ENCODE measurements around the gene UTP4. TPM values are rescaled to one million over a fixed set of nuclear protein-coding genes. Genes with fewer than 3 reads are reported as not detected.

Gene UTP4
- total and polyA plus RNA-seq, 8 donors: 24.7 to 51.1 (median 46.0) TPM

- Histone ChIP-seq H3K4me3 (no peak overlapping the region), H3K27ac (no peak overlapping the region), H3K27me3 (no peaks in the 10 kb centered on the region), H3K36me3 (no peaks in the 10 kb centered on the region), H3K4me1 (peaks cover 19 to 46% of the 10 kb centered on the region in 2 donors), H3K9me3 (no peaks in the 10 kb centered on the region)
- intact Hi-C loops (cut with DNase I): no loop called here
- TF ChIP-seq CTCF (IDR thresholded peaks at IDR 0.05): no peak
- peak; percentile 19 for ATAC-seq
- peak in 1 of 4 donors; percentile 17 for DNase-seq
These were observed 43.8 kb downstream of the UTP4 start for GRCh38 chr16:69176033-69176800.

GRCh38 chr16:69179328-69180010 is 47.0 kb downstream of the UTP4 start:
- ATAC-seq (peak; percentile 72), DNase-seq (peak in 3 of 4 donors; percentile 81 to 92 (median 91))
- peaks cover 11 to 19% of the 10 kb centered on the region in 2 donors for H3K4me1 ChIP-seq
- intact Hi-C loops (cut with DNase I): no loop called here
- no peaks in the 10 kb centered on the region for H3K27me3 ChIP-seq
- no peak overlapping the region for H3K4me3 ChIP-seq
- no peak for TF ChIP-seq CTCF (IDR thresholded peaks at IDR 0.05)
- H3K9me3 ChIP-seq: no peaks in the 10 kb centered on the region
- H3K27ac ChIP-seq: peak overlapping the region; percentile 37 to 50
- no peaks in the 10 kb centered on the region for H3K36me3 ChIP-seq

- Histone ChIP-seq H3K4me1 (peaks cover 11 to 19% of the 10 kb centered on the region in 2 donors), H3K36me3 (no peaks in the 10 kb centered on the region), H3K27me3 (no peaks in the 10 kb centered on the region), H3K9me3 (no peaks in the 10 kb centered on the region), H3K27ac (peak overlapping the region; percentile 37 to 50), H3K4me3 (no peak overlapping the region)
- intact Hi-C loops (cut with DNase I): no loop called here
- no peak for TF ChIP-seq CTCF (IDR thresholded peaks at IDR 0.05)
- DNase-seq: no peak
- no peak for ATAC-seq
These were observed 47.5 kb downstream of the UTP4 start for GRCh38 chr16:69180011-69180338.

- no peak overlapping the region for H3K4me3 ChIP-seq
- DNase-seq (peak in 1 of 4 donors; percentile 64), ATAC-seq (no peak)
- H3K9me3 ChIP-seq: no peaks in the 10 kb centered on the region
- peaks cover 0 to 4% of the 10 kb centered on the region in 2 donors for H3K27me3 ChIP-seq
- no peaks in the 10 kb centered on the region for H3K36me3 ChIP-seq
- intact Hi-C loops (cut with DNase I): no loop called here
- peaks cover 17 to 31% of the 10 kb centered on the region in 2 donors for H3K4me1 ChIP-seq
- no peak overlapping the region for H3K27ac ChIP-seq
- no peak for TF ChIP-seq CTCF (IDR thresholded peaks at IDR 0.05)
These were observed 50.4 kb downstream of the UTP4 start for GRCh38 chr16:69182730-69183416.

Measured in left lung (tissue), 10 donors.